Activated CD4-positive, CD25-positive, alpha-beta regulatory T cell treated with anti-CD3 and anti-CD28 coated beads, Interleukin-2, amount 50 U/mL, for 24 hours (primary cell): ENCODE data around the gene C4BPA.

Experiments used
- ATAC-seq, 2 donors: fragments of 150-1000 bp; cut with Tn5 transposase; one replicate each; pipeline ENCODE4 v1.10.0; 2021; ENCODE audit warnings: mild to moderate bottlenecking in 1 of 2, moderate library complexity in 1 of 2

The C4BPA gene

DNA sequence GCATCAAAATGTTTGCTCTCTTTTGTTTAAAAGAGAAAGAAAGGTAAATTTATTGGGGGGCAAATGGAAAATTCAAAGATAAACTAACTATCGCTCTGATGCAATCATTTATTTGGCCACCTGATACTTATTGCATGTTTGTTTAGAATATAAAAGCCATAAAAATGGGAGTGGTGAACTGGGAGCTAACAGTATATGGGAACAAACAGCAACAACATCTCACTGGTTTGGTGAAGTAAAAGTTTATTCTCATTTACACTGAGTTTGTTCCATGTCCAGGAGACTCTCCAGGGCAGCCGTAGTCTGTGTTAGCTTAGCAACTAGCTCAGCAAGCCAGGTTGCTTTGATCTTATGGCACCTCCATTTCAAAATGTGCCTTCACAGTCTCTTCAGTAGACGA, 20.4 kb downstream of the C4BPA start:
- ATAC-seq, result no peak

DNA sequence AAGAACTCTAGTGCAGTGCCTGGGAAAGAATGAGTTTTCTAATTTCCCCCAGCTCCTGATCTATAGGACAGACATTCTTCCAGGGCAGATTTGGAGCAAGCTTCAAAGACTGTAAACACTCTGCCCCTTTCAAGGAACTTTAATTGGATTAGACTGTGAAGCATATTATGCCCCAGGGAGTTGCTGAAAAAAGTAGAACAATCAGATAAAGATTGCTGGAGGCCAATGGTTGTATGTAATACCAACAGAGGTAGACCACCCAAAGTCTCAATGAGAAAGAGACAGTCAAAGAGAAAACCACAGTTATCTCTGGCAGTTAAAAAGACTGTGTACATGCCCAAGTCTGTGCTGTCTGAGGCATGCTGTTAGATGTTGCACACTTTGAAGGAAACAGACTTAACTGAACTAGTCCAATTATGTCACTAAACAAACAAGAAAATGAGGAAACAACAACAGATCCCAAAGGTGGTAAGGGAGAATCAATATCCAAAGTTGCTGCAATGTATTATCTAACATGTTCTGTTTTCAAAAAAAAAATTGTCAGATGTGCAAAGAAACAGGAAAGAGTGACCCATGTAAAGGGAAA, 24.4 kb downstream of the C4BPA start:
- ATAC-seq, result no peak

- ATAC-seq, result no peak
These were observed 25.0 kb downstream of the C4BPA start for GRCh38 chr1:207129053-207129452.

DNA sequence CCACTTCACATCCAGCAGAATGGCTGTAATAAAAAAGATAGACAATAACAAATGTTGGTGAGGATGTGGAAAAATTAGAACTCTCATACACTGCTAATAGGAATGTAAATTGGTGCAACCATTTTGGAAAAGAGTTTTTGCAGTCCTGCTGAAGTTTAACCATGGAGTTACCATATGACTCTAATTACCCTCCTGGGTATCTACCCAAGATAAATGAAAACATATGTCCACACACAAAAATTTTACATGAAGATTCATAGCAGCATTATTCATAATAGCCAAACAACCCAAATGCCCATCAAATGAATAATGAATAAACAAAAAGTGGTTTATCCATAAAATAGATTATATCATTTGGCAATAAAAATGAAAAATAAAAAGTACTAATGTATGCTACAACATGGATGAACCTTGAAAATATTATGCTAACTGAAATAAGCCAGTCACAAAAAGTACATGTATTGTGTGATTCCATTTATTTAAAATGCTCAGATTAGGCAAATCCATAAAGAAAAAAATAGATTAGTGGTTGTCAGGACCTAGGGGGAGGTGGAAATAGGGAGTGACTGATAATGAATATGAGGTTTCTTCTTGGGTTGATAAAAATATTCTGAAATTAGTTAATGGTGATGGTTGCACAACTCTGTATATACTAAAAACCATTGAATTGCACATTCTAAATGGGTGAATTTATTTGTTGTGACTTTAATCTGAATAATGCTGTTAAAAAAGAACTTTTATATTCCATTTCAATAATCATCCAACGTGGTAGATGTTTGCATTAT, 26.4 kb downstream of the C4BPA start:
- ATAC-seq, result no peak

GRCh38 chr1:207131163-207131562, 27.1 kb downstream of the C4BPA start:
- no peak for ATAC-seq

DNA sequence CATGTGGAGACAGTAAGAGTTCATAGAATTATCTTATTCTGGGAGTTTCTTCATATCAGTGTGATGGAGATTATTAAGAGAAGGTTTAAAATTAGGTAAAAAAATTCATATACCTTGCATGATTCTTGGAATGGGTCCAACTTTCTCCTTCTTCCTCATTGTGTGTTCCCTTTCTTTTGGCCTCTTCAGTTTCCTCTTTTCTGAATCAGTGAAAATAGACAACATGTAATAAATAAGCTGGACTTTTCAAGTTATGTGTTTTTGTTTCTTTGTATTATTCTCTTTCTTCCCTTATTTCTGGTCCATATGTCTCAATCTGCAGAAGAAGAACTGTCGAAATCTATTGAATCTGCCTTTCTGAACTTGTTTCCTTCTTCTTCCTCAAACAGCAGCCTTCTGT, 30.5 kb downstream of the C4BPA start:
- no peak for ATAC-seq

GRCh38 chr1:207139616-207140015, 35.6 kb downstream of the C4BPA start:
- ATAC-seq, result no peak

DNA sequence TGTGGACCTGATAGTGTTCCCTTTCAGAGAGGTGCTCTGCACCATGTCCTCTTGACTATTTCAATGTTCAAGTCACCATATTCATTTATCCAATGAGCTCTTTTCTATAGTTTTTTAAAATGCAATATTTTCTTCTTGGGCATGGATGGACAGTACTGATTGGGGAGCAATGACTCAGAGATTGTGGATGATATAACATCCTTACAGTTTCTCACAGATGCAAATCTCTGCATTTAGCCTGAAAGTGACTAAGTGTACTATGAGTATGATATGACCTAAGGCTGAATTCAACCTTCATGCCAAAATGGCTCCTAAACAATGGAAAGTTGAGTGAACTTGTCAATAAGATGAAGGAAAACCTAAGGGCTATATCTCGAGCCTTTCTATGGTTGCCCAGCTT, 36.5 kb downstream of the C4BPA start:
- no peak for ATAC-seq

- ATAC-seq, result no peak
These were observed 41.5 kb downstream of the C4BPA start for GRCh38 chr1:207145401-207146058.

DNA sequence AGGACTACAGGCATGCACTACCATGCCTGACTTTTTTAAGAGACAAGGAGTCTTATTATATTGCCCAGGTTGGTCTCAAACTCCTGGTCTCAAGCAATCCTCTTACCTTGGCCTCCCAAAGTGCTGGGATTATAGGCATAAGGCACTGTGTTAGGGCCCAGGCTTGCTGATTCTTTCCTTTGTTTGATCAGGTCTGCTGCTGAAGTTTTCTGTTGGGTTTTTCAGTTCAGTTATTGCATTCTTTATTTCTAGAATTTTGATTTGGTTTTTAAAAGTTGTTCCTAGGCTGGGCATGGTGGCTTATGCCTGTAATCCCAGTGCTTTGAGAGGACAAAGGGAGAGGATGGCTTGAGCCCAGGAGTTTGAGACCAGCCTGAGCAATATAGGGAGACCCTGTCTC, 47.9 kb downstream of the C4BPA start:
- ATAC-seq, result no peak

- no peak for ATAC-seq
These were observed 48.9 kb downstream of the C4BPA start for GRCh38 chr1:207152792-207153468.

GRCh38 chr1:207155028-207155427, 51.0 kb downstream of the C4BPA start:
- no peak for ATAC-seq

DNA sequence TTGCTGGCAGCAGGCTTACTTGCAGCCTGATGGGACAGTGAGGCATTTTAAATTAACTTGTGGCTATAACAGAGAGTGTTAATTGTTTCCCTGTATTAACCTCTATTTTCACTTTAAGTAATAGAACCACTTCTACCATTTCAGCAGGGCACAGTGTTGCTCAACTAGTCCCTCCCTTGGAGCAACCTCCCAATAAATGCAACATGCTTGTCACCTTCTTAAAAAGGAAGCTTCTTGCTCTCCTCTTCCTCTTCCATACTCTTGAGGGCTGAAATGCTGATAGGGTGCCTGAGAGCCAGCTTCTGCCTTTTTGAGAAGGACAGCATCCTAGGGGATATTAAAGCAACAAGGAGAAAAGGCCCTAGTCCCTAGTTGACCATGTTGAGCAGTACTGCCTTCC, 52.1 kb downstream of the C4BPA start:
- ATAC-seq, result no peak

GRCh38 chr1:207156826-207157225, 52.8 kb downstream of the C4BPA start:
- no peak for ATAC-seq

- ATAC-seq, result no peak
These were observed 60.1 kb downstream of the C4BPA start for GRCh38 chr1:207164086-207164485.

- no peak for ATAC-seq
These were observed 68.3 kb downstream of the C4BPA start for GRCh38 chr1:207172321-207172720.

- no peak for ATAC-seq
These were observed 68.9 kb downstream of the C4BPA start for GRCh38 chr1:207172885-207173284.

- no peak for ATAC-seq
These were observed 69.4 kb downstream of the C4BPA start for GRCh38 chr1:207173396-207173795.

DNA sequence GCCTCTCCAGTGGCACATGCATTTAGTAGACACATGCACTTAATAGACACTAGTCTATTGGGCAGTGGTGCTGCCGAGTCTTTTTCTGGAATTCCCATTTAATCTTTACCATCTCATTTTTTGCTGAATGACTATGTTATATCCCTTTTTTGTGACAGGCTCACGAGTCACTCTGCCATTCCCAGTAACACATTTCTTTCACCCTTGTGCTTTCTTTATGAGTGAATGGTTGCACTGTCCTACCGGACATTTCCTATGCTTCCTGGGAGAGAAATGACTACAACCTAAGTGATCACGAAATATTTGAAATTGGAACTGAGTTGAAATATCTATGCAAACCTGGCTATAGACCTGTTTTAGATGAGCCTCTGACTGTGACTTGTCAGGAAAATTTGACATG, 70.9 kb downstream of the C4BPA start:
- no peak for ATAC-seq

DNA sequence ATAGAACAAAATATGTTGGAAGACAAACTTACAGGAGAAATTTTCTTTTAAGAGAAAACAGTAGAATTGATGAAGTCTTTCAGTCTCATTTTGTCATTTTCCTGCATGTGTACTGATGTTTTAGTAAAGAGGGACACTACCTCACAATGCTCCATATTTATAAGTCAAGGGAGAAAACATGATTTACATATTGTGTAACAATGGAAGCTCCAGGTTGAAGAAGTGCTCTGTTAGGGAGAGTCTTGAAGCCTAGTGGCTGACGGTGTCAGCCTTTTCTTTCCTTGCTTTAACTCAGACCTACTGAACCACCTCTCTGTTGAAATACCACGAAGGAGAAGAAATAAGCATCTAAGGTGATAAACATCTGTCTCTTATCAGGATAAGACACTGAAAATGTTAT, 75.0 kb downstream of the C4BPA start:
- no peak for ATAC-seq

- ATAC-seq, result no peak
These were observed 77.8 kb downstream of the C4BPA start for GRCh38 chr1:207181847-207182246.

DNA sequence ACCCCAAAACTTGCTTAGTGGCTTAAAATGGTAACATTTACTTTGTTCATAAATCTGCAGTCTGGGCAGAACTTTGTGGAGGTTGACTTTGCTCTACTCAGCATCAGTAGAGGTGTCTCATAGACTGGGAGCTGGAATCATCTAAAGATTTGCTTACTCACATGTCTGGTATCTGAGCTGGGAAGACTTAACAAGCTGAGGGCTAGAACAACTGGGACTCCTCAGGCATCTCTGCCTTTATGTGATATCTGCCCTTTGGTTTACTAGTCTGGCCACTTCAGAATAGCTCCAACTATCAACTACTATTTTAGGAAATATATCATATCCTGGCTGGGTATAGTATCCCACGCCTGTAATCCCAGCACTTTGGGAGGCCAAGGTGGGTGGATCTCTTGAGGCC, 82.5 kb downstream of the C4BPA start:
- ATAC-seq, result no peak

DNA sequence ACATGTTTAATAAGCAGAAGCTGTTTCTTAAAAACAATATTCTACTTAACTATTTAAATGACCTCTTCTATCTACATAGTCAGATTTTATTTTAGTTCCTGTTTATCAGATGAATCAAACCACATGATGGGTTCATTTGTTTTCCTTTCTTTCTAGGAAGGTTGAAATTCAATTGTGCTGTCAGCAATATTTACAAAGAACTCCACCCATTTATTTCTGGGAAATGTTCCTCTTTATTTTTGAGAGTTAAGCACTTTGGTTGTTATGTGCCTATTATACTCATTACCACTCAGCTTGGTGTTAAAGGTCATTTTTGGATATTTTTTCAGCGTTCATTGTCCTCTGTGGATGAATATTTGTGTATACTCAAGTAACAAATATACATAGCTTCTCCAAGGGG, 84.9 kb downstream of the C4BPA start:
- ATAC-seq, result no peak

DNA sequence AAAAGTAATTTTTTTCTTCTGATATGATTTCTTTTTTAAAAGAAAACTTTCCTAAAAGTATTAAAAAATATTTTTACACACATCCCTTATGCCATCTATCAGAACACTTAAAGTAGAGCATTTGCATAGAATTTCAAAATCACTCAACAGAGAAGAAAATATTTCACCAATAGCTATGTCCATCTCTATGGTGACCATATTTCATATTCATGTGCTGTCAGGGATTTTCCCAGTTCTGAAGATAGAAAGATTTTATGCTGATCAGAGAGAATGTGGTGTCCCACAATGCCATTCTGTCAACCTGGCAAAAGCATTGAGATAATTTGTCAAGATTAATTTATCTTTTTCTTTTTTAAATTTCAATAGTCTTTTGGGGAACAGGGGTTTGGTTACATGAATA, 87.0 kb downstream of the C4BPA start:
- no peak for ATAC-seq
